Measurements from ENCODE around the gene EXOC2.
A peak's percentile ranks its signal among the peaks of the same experiment; 100 is the strongest.
"Not testable (repeated sequence)": the region's sequence is repeated elsewhere in the genome, so short reads cannot be mapped to it uniquely, and the experiment has no call there.

EXOC2 gene

DNA sequence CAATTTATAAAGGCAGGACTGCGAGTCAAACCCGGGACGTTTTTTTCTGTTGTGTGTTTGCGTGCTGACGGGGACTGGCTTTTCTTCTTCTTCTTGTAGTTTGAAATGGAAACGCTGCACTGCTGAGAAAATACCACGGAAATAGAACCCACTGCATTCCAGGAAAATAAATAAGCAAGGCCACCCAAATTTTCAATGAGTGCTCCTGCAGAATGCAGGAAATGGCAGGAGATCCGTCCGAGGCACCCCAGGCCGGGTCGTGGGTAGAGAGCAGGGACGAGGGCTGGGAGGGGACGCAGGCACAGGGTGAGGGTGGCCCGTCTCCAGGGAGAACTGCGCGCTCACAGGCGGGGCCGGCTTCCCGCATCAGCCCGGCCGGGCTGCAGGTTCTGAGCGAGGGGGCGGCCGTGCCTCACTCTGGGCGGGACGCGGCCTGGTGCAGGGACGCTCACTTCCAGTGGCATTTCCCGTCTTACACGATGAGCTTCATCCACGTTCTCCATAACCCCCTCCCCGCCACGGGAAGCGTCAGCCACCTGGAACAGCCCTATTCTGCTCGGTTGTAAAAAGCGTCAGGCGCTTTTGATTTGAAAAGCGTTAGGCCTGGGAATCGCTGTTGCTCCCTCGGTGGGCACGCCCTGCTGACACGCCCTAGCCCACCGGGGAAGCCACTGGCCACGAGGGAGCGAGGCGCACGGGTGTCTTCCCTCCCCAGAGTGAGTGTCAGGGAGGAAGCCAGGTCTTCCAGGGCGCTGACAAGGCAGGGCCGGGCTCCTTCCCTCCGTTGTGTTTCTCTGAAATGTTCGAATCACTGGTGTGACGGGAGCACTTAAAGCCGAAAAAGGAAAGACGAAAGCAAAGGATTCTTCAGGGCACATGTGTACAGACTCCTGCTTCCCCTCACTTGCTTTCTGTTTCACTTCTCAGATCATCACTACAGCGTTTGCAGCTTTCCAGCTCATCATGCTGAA lies 17.9 kb upstream of the EXOC2 start:
- DNase-seq, result peak; percentile 86

- DNase-seq, result no peak
Observed at GRCh38 chr6:709471-710056, 16.6 kb upstream of the EXOC2 start.

GRCh38 chr6:708237-708598 lies 15.3 kb upstream of the EXOC2 start:
- DNase-seq, result no peak

DNA sequence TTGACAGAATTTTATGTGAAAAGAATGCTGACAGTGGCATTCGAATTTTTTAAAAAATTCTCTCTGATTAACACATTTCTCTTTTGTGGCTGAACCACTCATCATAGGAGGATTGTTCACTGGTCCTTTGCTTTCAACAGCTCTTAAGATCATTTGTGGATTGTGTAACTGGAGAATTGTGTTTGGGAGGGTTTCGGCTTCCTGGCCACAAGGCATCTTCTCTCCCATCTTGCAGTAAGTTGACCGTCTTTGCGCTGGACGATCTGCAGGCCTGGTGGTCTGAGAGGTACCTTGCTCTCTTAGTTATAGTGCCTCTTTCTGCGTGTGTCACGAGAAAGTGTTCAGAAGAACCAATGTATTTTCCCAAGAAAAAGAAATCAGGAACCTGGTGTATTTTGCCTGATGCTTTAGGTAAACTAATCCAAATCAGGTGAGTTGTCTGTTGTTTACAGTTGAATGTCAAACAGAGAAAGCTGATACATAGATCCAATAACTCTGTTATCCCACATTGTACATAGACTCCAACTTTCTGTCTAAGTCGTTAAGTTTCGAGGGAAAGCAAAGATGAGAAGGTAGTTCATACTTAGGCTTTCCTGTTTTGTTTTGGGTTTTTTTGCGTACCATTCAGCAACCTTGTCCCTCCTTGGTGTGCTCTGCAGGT lies 14.8 kb upstream of the EXOC2 start:
- DNase-seq, result no peak

- no peak for DNase-seq
Observed at GRCh38 chr6:706819-707381, 14.0 kb upstream of the EXOC2 start.

DNA sequence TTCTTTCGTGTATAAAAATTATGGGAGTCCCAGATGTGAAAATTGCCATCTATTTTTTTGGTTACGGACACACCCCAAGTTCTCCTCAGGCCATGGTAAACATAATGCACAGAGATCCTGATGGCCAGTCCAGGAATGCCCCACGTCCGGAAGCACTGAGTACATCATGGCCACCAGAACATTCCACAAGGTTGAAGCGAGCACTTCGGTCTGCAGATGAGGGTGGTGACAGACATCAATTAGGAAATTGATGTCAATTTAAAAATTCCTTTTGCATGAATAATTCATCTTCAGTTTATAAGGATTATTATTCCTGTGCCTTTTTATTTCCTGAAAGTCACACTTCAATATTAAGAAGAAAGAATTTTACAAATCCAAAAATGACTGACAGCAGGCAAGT lies 13.2 kb upstream of the EXOC2 start:
- no peak for DNase-seq

DNA sequence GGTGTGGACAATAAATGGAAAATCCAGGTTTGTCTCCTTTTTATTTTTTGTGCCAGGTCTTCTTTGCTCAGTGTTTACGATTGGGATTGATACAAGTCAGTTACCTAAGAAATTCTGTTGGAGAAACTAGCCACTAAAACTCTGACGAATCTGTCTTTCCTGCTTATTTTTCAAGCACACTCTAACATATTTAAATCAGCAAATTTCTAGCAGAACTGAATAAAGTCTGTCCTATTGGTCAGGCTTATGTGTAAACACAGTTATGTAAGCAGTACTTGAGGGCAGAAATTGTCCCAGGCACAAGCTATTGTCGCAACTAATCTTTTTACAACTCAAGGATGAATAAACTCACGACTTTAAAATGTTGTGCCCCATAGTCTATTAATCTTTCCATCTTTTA lies 12.1 kb upstream of the EXOC2 start:
- DNase-seq, result no peak

GRCh38 chr6:704046-704445 lies 11.1 kb upstream of the EXOC2 start:
- no peak for DNase-seq

- DNase-seq, result no peak
Observed at GRCh38 chr6:703552-703951, 10.6 kb upstream of the EXOC2 start.

GRCh38 chr6:701700-702479 lies 9.0 kb upstream of the EXOC2 start:
- no peak for DNase-seq

- no peak for DNase-seq
Observed at GRCh38 chr6:701215-701614, 8.3 kb upstream of the EXOC2 start.

GRCh38 chr6:700490-700889 lies 7.6 kb upstream of the EXOC2 start:
- DNase-seq, result no peak

DNA sequence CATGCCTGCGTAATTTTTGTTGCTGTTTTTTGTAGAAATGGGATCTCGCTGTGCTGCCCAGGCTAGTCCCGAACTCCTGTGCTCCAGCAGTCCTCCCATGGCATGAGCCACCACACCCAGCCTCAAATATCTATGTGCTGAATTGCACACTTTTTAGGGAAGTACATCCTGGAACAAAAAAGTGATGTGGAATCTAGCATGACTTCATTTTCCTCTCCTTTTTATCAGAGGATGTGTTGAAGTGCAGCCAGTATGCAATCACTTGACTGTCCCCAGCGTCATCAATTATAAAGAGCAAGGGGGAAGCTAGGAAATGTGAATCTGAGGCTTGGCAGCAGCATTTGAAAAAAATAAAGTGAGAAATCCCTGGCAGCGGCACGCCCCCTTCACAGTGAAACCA lies 6.4 kb upstream of the EXOC2 start:
- no peak for DNase-seq

DNA sequence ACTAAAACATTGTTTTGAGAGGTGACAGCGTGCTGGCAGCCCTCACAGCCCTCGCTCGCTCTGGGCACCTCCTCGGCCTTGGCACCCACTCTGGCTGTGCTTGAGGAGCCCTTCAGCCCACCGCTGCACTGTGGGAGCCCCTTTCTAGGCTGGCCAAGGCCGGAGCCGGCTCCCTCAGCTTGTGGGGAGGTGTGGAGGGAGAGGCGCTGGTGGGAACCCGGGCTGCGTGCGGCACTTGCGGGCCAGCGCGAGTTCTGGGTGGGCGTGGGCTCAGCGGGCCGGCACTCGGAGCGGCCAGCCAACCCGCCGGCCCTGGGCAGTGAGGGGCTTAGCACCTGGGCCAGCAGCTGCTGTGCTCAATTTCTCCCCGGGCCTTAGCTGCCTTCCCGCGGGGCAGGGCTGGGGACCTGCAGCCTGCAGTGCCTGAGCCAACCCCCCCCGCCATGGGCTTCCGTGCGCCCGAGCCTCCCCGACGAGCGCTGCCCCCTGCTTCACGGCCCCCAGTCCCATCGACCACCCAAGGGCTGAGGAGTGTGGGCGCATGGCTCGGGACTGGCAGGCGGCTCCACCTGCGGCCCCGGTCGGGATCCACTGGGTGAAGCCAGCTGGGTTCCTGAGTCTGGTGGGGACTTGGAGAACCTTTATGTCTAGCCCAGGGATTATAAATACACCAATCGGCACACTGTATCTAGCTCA lies 1.6 kb upstream of the EXOC2 start:
- DNase-seq, result not testable (repeated sequence)

- DNase-seq, result no peak
Observed at GRCh38 chr6:693723-694009, 727 bp upstream of the EXOC2 start.

DNA sequence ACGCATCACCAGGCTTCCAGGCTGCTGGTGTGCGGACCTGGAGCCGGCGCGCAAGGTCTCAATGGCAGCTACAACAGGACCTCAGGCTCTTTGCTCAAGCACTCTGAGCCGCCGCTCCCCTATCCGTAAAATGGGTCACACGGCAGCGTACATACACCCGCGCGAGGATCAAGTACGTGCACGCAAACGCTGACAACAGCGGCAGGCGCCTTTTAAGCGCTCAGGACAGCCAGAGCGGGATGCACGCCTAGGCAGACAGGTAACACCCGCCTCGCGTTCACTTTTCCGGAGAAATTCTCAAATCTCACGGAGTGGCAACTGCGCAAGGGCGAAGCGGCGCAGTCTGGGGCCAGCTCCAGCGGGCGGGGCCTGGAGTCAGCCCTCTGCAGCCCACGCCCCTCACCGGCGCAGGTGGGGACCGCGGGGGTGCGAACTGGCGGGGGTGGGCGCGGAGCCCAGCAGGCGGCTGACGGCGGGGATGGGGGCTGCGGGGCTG lies 535 bp downstream of the EXOC2 start:
- peak; percentile 88 for DNase-seq

DNA sequence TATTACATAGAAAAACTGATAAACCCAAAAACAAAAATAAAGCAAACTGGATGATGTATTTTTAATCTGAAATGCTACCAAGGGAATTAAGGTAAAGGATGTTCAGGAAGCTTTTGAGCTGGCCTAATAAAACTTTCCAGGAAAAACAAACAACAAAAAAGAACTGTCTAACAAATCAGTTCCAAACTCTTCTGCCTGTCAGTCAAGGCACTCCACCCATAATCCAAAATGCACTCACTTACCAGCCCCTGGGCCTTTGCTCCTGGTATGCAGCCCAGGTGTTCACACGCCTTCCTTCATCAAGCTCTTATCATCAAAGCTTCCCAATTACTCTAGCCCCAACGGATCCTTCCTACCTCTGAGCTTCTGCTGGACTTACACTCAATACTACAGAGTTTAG lies 3.7 kb downstream of the EXOC2 start:
- no peak for DNase-seq

- DNase-seq, result no peak
Observed at GRCh38 chr6:686497-686896, 6.4 kb downstream of the EXOC2 start.

- peak; percentile 67 for DNase-seq
Observed at GRCh38 chr6:684831-685636, 7.9 kb downstream of the EXOC2 start.

DNA sequence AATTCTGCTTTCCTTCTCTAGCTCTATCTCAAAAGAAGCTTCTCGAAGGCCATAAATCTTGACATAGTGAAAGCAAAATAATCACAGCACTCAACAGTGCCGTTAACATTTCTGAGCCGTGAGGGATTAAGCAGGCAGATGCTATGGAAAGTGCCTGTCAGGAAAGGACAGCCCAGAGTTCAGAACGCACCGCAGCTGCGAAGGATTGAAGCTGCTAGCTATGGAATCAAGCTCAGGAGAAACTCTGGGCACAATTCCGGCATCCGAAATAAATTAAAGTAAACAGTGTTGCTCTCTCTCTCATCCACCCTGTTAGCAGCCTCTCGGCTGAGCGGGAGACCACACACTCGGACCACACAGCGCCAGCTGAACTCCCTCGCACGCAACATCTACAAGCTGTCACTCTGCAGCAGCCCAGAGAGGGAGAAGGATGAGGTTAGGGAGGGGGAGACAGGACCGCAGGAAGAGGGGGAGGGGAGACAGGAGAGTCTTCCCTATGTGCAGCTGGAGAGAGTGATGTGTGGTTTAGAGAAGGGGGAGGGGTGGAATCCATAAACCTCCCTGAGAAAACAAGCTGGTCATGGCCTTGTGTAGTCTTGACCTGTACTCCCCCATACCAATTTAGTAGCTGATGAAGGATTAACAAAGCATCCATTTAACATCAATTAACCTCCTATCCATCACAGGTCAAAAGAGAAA lies 9.0 kb downstream of the EXOC2 start:
- no peak for DNase-seq

Data from activated CD8-positive, alpha-beta memory T cell treated with anti-CD3 and anti-CD28 coated beads for 24 hours (primary cell).